Activated B cell treated with CpG ODN at 0.5 μM for 24 hours (primary cell): Measurements from ENCODE around the gene LRRN3. TPM values are rescaled to one million over a fixed set of nuclear protein-coding genes. Genes with fewer than 3 reads are reported as not detected.

Experiments used
- ATAC-seq: fragments of 200-7000 bp; cut with Tn5 transposase; one replicate; pipeline ENCODE4 v1.10.0; 2021; ENCODE audit warnings: low read depth, mild to moderate bottlenecking, moderate library complexity
- CTCF ChIA-PET: fragments of 350-600 bp; sonication (Branson Sonifier 250); formaldehyde crosslinking; loops from one replicate; lab custom pipeline; 2021; ENCODE audit warnings: antibody characterized with exemption; lab: Charles Lee
- POLR2A ChIA-PET: fragments of 350-600 bp; sonication (Branson Sonifier 250); formaldehyde crosslinking; loops from one replicate; lab custom pipeline; 2021; ENCODE audit warnings: antibody characterized with exemption; lab: Charles Lee
- DNase-seq: peaks from one replicate; pipeline ENCODE4 v3.0.0; 2022
- H3K27ac Mint-ChIP-seq: one replicate; pipeline ENCODE4 v1.8.0; 2020; ENCODE audit warnings: mixed read lengths
- H3K27me3 Mint-ChIP-seq: one replicate; pipeline ENCODE4 v1.8.0; 2021; ENCODE audit warnings: mixed read lengths
- H3K36me3 Mint-ChIP-seq: one replicate; pipeline ENCODE4 v1.8.0; 2021; ENCODE audit warnings: low read depth, mixed read lengths
- H3K4me1 Mint-ChIP-seq: one replicate; pipeline ENCODE4 v1.8.0; 2021; ENCODE audit warnings: mixed read lengths
- H3K4me3 Mint-ChIP-seq: one replicate; pipeline ENCODE4 v1.8.0; 2020; ENCODE audit warnings: mild to moderate bottlenecking, mixed read lengths
- H3K9me3 Mint-ChIP-seq: one replicate; pipeline ENCODE4 v1.8.0; 2020; ENCODE audit warnings: mixed read lengths
- CTCF ChIP-seq: fragments of 200-600 bp; IDR thresholded peaks from one replicate; pipeline ENCODE4 v1.8.0; 2022; ENCODE audit warnings: antibody characterized with exemption, mild to moderate bottlenecking
- intact Hi-C: fragments of 100-400 bp; cut with micrococcal nuclease; formaldehyde crosslinking; loops from one replicate; pipeline ENCODE4 v1.15.1; 2024
- total RNA-seq: library from RNA; stranded (reverse); gene quantifications from 2 replicates; pipeline ENCODE4 v1.2.3, GENCODE V29; 2022

Gene LRRN3
- total RNA-seq, 1 donor from 2014 or later = not detected

DNA sequence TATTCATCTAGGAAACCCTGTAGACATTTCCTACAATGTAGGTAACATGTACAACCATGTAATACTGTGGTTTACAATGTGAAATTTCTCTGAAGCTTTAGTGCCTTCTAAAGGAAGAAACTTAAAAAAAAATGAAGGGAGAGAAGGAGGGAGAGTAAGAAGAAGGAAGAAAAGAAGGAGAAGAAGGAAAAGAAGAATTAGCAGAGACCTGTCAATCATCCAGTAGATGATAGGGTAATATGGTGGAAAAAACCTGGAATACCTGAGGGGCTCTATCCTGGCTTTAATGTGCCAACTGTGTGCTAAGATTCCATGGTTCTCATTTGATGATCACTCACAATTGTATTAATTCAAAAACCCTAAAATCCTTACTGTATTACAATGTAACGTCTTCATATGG, 2.6 kb upstream of the LRRN3 start:
- intact Hi-C loops = no loop called here
- H3K4me3 Mint-ChIP-seq = no peak overlapping the region
- H3K27ac Mint-ChIP-seq = no peak overlapping the region
- no peaks in the 10 kb centered on the region for H3K27me3 Mint-ChIP-seq
- TF ChIP-seq CTCF = no peak
- H3K4me1 Mint-ChIP-seq = peaks cover 28% of the 10 kb centered on the region
- H3K9me3 Mint-ChIP-seq = peaks cover 3% of the 10 kb centered on the region
- ChIA-PET POLR2A (no interaction called here), CTCF (no interaction called here)
- no peaks in the 10 kb centered on the region for H3K36me3 Mint-ChIP-seq
- ATAC-seq (no peak), DNase-seq (no peak)

DNA sequence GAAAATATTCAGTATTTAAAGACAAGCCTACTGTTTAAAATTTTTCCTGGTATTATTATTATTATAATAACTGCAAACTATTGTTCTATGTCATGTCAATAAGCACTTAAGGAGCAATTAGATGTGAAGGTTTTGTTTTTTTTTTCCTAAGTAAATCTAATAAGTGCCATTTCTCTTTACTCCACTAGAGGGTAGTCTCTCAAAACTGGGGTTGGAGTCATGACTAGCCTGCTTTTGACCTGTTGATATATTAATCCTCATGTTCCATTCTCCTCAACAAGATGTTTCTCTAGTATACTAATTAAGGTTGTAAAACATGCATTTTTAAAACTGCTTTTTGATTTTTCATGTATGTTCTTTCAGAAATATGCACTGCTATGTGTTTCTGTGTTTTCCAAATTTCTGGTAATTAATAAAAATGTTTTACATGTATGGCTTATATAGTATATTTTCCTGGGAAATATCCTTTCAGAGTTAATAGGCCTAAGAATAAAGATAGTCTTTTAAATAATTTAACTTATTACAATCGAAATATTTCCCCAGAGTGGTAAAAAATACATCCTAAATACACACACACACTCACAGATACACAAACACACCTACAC, 1.0 kb upstream of the LRRN3 start:
- Mint-ChIP-seq H3K4me1 (peaks cover 12% of the 10 kb centered on the region), H3K9me3 (peaks cover 3% of the 10 kb centered on the region), H3K27ac (no peak overlapping the region), H3K27me3 (no peaks in the 10 kb centered on the region), H3K4me3 (no peak overlapping the region), H3K36me3 (no peaks in the 10 kb centered on the region)
- DNase-seq (no peak), ATAC-seq (peak; percentile 55)
- CTCF ChIA-PET = interaction anchor here (0.6 kb wide), 1 partner anchor 17 kb away, joined by 3 read pairs; no protein-coding TSS in a partner anchor
- POLR2A ChIA-PET = interaction anchor here (0.7 kb wide), 1 partner anchor 94 kb away, joined by 5 read pairs; no protein-coding TSS in a partner anchor
- TF ChIP-seq CTCF = peak; percentile 77
- intact Hi-C loops = loop anchor here (1.0 kb wide), 2 partner anchors 396 to 645 kb away; no protein-coding TSS in a partner anchor

DNA sequence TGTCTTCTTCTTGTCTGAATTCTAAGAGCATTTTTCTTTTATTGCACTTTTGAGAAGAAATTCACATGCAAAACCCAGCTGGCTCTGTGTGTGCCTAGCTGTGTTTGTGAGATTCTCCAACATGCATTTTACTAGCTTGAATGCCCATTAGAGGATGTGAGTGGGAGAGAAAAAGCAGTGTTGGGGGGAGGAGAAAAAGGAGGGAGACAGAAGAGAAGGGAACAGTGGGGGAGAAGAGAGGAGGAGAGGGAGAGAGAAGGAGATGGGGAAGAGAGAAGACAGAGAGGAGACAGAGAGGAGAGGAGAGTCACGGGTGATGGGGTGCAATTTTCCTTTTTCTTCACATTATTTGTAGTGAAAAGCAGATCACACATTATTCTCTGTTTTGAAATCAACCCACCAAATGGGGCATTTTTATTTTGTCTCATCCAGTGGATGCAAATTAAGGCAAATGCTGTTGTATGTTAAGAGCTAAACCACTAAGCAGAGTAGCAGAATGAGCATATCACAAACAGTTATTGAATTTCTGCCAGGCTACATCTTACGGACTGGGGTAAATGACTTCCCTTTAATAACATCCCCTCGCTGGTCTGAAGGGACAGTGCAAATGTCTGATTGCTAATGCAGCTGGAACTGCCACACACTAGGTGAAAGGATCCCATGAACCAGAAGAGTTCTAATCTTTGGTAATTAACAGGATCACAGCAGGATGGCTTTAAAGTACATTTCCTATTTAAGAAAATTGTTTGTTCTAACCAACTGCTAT, 849 bp downstream of the LRRN3 start:
- H3K4me1 Mint-ChIP-seq = no peaks in the 10 kb centered on the region
- no peak overlapping the region for H3K27ac Mint-ChIP-seq
- H3K36me3 Mint-ChIP-seq = no peaks in the 10 kb centered on the region
- DNase-seq (no peak), ATAC-seq (no peak)
- POLR2A ChIA-PET = interaction anchor here (0.7 to 1.0 kb wide), 2 partner anchors 8 to 222 kb away, joined by 3 to 8 read pairs; no protein-coding TSS in a partner anchor
- intact Hi-C loops = no loop called here
- CTCF ChIA-PET = interaction anchor here (1.0 kb wide), 1 partner anchor 501 kb away, joined by 3 read pairs; no protein-coding TSS in a partner anchor
- no peak for TF ChIP-seq CTCF
- no peak overlapping the region for H3K4me3 Mint-ChIP-seq
- no peaks in the 10 kb centered on the region for H3K27me3 Mint-ChIP-seq
- no peaks in the 10 kb centered on the region for H3K9me3 Mint-ChIP-seq

DNA sequence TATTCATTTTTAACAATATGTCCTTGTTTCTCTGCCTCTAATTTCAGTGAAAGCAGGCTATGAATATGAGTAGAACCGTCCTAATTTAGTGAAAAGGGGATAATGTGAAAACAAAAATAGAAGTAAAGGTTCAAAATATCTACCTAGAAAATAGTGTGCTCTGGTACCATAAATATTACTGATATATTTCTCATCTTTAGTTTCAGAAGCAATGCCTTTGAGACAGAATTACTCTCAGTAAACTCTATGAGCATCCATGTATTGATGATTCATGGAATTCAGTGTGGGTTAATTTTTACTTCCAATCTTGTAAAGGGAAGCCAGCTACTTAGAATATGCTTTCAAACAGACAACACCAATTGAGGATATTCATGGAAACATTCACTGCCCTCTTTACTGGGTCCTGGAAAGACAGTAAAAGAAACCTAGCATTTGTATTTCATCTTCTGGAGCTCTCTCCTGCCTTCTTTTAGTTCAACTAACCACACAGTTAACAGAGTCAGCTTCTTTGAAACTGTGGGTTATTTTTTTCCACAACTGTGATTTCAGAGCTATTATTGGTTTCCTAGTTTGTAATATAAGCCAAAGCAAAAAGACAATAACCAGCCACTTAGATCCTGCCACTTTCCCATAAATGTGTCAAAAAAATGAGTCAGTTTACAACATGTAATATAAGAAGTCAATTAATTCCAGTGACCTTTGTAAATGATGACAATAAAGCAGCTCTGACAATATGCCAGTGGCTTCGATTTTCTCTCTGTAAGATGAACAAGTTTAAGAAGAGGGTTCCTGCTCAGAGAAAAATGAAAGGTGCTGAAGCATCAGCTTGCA, 1.7 kb downstream of the LRRN3 start:
- H3K27me3 Mint-ChIP-seq = no peaks in the 10 kb centered on the region
- no peak for DNase-seq
- no peaks in the 10 kb centered on the region for H3K9me3 Mint-ChIP-seq
- TF ChIP-seq CTCF = no peak
- H3K36me3 Mint-ChIP-seq = no peaks in the 10 kb centered on the region
- intact Hi-C loops = no loop called here
- H3K4me3 Mint-ChIP-seq = no peak overlapping the region
- ChIA-PET CTCF (no interaction called here), POLR2A (interaction anchor here (1.0 kb wide), 1 partner anchor 9 kb away, joined by 3 read pairs; no protein-coding TSS in a partner anchor)
- H3K4me1 Mint-ChIP-seq = no peaks in the 10 kb centered on the region
- H3K27ac Mint-ChIP-seq = peak overlapping the region; percentile 35
- ATAC-seq = no peak
